Endothelial cell of umbilical vein (primary cell): ENCODE measurements around the gene FNIP2. TPM values are rescaled to one million over a fixed set of nuclear protein-coding genes. Genes with fewer than 3 reads are reported as not detected.
"Not testable (repeated sequence)": the region's sequence is repeated elsewhere in the genome, so short reads cannot be mapped to it uniquely, and the experiment has no call there.

ENCODE experiments used
- BruUV-seq: library from RNA; stranded (reverse); fragments of 400-500 nt; replicated peaks from 2 replicates; lab custom pipeline; 2021; lab: Mats Ljungman, UMichigan
- CTCF ChIA-PET: fragments of 300-600, 350-600 bp; sonication (Branson Sonifier 250); formaldehyde crosslinking; loops from one replicate; lab custom pipeline; 2021; ENCODE audit warnings: antibody characterized with exemption, inconsistent platforms; lab: Charles Lee
- POLR2A ChIA-PET: fragments of 300-600, 350-600 bp; sonication (Branson Sonifier 250); formaldehyde crosslinking; loops from one replicate; lab custom pipeline; 2021; ENCODE audit warnings: antibody characterized with exemption, inconsistent platforms; lab: Charles Lee
- DNase-seq: peaks from one replicate; pipeline ENCODE4 v3.0.0-alpha.2; 2011; ENCODE audit warnings: low read depth, low spot score
- FAIRE-seq: peaks from 2 replicates; lab custom pipeline; 2011; peaks lifted over from hg19 to GRCh38; lab: Jason Lieb, UNC
- H2AFZ ChIP-seq: 2 replicates; pipeline ENCODE4 v1.6.0; 2012; ENCODE audit warnings: low read depth, low read length, control low read depth, inconsistent platforms
- H3K27ac ChIP-seq: 2 replicates; pipeline ENCODE4 v1.5.1; 2011; ENCODE audit warnings: low read depth, mild to moderate bottlenecking, control low read depth, low read length, moderate library complexity; ENCODE audit not compliant: insufficient read depth
- H3K27me3 ChIP-seq, 2 experiments: 2 replicates each; pipeline versions ENCODE4 v1.6.0 to v1.6.1; 2011; ENCODE audit warnings: low read length in 2 of 2, mixed read lengths in 1 of 2; ENCODE audit not compliant: control insufficient read depth in 2 of 2, insufficient read depth in 2 of 2
- H3K36me3 ChIP-seq, 2 experiments: 2 replicates in 1 of 2; 3 replicates in 1 of 2; pipeline ENCODE4 v1.5.1; 2011; ENCODE audit warnings: low read length in 2 of 2, mild to moderate bottlenecking in 1 of 2, moderate library complexity in 1 of 2; ENCODE audit not compliant: control insufficient read depth in 2 of 2, insufficient read depth in 2 of 2; ENCODE audit errors: extremely low read depth in 1 of 2
- H3K4me1 ChIP-seq: 3 replicates; pipeline ENCODE4 v1.5.1; 2011; ENCODE audit warnings: mild to moderate bottlenecking, low read length; ENCODE audit not compliant: control insufficient read depth, insufficient read depth; ENCODE audit errors: extremely low read depth
- H3K4me2 ChIP-seq: 2 replicates; pipeline ENCODE4 v1.6.1; 2011; ENCODE audit warnings: low read length, control low read depth, mixed read lengths; ENCODE audit not compliant: insufficient read depth
- H3K4me3 ChIP-seq, 3 experiments: fragments of 200-600 bp in 1 of 3; sonication (generic), shearing (Covaris generic) in 1 of 3; replicated peaks in 1 of 3; 2 replicates each; pipeline ENCODE4 v1.5.1; 2011 to 2016; ENCODE audit warnings: control low read depth in 3 of 3, low read length in 3 of 3, mild to moderate bottlenecking in 2 of 3, inconsistent platforms in 1 of 3, low read depth in 1 of 3, moderate library complexity in 1 of 3; ENCODE audit not compliant: insufficient read depth in 1 of 3
- H3K79me2 ChIP-seq: 2 replicates; pipeline ENCODE4 v1.6.0; 2012; ENCODE audit warnings: low read length, inconsistent platforms; ENCODE audit not compliant: control insufficient read depth, insufficient read depth
- H3K9ac ChIP-seq: replicated peaks from 2 replicates; pipeline ENCODE3; 2011; ENCODE audit warnings: low read length, control low read depth; ENCODE audit not compliant: insufficient read depth; ENCODE audit errors: extremely low read depth
- H3K9me1 ChIP-seq: replicated peaks from 3 replicates; pipeline ENCODE4 v1.6.0; 2011; ENCODE audit warnings: mild to moderate bottlenecking, low read length; ENCODE audit not compliant: control insufficient read depth, insufficient read depth; ENCODE audit errors: extremely low read depth
- H3K9me3 ChIP-seq: replicated peaks from 2 replicates; pipeline ENCODE4 v1.5.1; 2012; ENCODE audit warnings: low read length, inconsistent platforms; ENCODE audit not compliant: control insufficient read depth, insufficient read depth
- H4K20me1 ChIP-seq: replicated peaks from 2 replicates; pipeline ENCODE3; 2011; ENCODE audit warnings: mild to moderate bottlenecking, low read length; ENCODE audit not compliant: control insufficient read depth, insufficient read depth; ENCODE audit errors: extremely low read depth
- FOS ChIP-seq: IDR thresholded peaks from 2 replicates; pipeline ENCODE4 v1.6.1; 2011; ENCODE audit warnings: mild to moderate bottlenecking, low read length, moderate library complexity, borderline replicate concordance; ENCODE audit not compliant: insufficient read depth
- dilution Hi-C: fragments of 300-500 bp; cut with MboI; formaldehyde crosslinking; loops from one replicate; pipeline ENCODE4 v1.15.0; 2019; ENCODE audit warnings: low sequenced_read_pairs; ENCODE audit not compliant: extremely low pct_ligation_motif_present
- intact Hi-C: fragments of 100-400 bp; cut with micrococcal nuclease; formaldehyde crosslinking; loops from one replicate; pipeline ENCODE4 v1.10.0; 2022
- polyA plus RNA-seq, 4 experiments: library from polyadenylated mRNA; depleted of rRNA in 3 of 4; stranded (reverse) in 3 of 4; unstranded in 1 of 4; fragments of >200 nt; gene quantifications; 2 replicates each; pipeline versions ENCODE4 v1.2.1 to v1.2.3, GENCODE V29; 2011 to 2012; ENCODE audit warnings: missing spikeins in 1 of 4
- total RNA-seq: library from RNA; stranded (reverse); gene quantifications from 2 replicates; pipeline ENCODE4 v1.2.3, GENCODE V29; 2021
- TF ChIP-seq, protein P1 (sequence below): IDR thresholded peaks from 2 replicates; pipeline ENCODE4 v1.6.1; 2011; ENCODE audit not compliant: insufficient read depth, insufficient read length

FNIP2 gene
- total and polyA plus RNA-seq, 2 donors (not counting 3 experiments of a cell fraction or from before 2014, with no cell fraction given), result 4.5 to 14.4 TPM

DNA sequence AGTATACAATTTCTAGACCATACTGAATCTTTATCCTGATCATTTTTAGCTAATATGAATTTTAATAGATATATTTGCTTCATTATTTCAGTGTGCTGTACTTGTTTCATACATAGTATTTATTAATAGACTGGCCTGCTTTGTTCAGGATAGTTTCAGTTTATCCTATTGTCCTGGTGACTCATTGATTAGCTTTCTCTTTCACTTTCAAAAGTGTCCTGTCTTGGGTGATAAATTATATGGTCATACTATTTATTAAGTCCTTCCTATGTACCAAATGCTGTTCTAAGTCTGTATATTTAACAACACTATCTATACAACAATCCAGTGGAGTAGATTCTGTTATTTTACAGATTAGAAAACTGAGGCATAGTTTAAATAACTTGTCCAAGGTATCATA is 180.3 kb downstream of the FNIP2 start:
- POLR2A ChIA-PET, result interaction anchor here (0.6 kb wide), 1 partner anchor 39 kb away, joined by 4 read pairs; no protein-coding TSS in a partner anchor
- no TSS peak for BruUV-seq
- peak overlapping the region; percentile 62 for H2AFZ ChIP-seq

DNA sequence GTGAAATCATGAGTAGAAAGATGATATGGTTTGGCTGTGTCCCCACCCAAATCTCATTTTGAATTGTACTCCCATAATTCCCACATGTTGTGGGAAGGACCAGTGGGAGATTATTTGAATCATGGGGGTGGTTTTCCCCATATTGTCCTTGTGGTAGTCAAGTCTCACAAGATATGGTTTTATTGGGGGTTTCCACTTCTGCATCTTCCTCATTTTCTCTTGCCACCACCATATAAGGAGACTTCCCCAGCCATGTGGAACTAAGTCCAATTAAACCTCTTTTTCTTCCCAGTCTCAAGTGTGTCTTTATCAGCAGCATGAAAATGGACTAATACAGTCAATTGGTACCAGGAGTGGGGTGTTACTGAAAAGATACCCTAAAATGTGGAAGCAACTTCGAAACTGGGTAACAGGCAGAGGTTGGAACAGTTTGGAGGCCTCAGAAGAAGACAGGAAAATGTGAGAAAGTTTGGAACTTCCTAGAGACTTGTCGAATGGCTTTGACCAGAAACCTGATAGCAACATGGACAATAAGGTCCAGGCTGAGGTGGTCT is 183.5 kb downstream of the FNIP2 start:
- H2AFZ ChIP-seq, H3K9me3 ChIP-seq, DNase-seq, H3K4me1 ChIP-seq, BruUV-seq, H3K9ac ChIP-seq, POLR2A ChIA-PET, dilution Hi-C loops, CTCF ChIA-PET, H4K20me1 ChIP-seq, H3K79me2 ChIP-seq, H3K9me1 ChIP-seq, H3K27me3 ChIP-seq, FAIRE-seq, H3K4me2 ChIP-seq, H3K36me3 ChIP-seq, H3K27ac ChIP-seq, H3K4me3 ChIP-seq, intact Hi-C loops: not testable (repeated sequence)

More for the DNA sequence above, 180.3 kb downstream of the FNIP2 start:
- Histone ChIP-seq H3K4me1 (no peaks in the 10 kb centered on the region), H3K36me3 (no peaks in the 10 kb centered on the region), H3K9me1 (no peaks in the 10 kb centered on the region), H3K4me3 (no peak overlapping the region), H3K27ac (no peak overlapping the region), H3K4me2 (peak overlapping the region; percentile 66), H3K79me2 (no peaks in the 10 kb centered on the region), H3K27me3 (no peaks in the 10 kb centered on the region), H3K9me3 (no peaks in the 10 kb centered on the region), H3K9ac (no peak overlapping the region), H4K20me1 (no peaks in the 10 kb centered on the region)
- no peak for FAIRE-seq
- TF ChIP-seq, protein P1, sequence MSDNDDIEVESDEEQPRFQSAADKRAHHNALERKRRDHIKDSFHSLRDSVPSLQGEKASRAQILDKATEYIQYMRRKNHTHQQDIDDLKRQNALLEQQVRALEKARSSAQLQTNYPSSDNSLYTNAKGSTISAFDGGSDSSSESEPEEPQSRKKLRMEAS, result no peak
- peak; percentile 64 for TF ChIP-seq FOS
- dilution Hi-C loops, result no loop called here
- CTCF ChIA-PET, result interaction anchor here (0.6 to 1.4 kb wide), 8 partner anchors 11 to 153 kb away, joined by 3 to 8 read pairs (median 3); no protein-coding TSS in a partner anchor
- intact Hi-C loops, result no loop called here
- peak; percentile 82 for DNase-seq

DNA sequence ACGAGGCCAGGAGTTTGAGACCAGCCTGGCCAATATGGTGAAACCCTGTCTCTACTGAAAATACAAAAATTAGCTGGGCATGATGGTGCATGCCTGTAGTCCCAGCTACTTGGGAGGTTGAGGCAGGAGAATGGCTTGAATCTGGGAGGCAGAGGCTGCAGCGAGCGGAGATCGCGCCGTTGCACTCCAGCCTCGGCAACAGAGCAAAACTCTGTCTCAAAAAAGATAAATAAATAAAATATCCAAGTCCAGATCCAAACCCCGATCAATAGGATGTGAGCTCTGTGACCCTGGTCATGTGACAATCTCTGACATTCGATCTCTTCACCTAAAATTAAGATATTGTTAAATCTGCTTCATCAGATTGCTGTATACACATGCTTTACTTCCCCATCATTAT is 187.5 kb downstream of the FNIP2 start:
- H3K4me3 ChIP-seq, BruUV-seq, FAIRE-seq, H3K4me2 ChIP-seq, H2AFZ ChIP-seq, CTCF ChIA-PET, dilution Hi-C loops, H3K27me3 ChIP-seq, H3K4me1 ChIP-seq, H3K9ac ChIP-seq, H3K27ac ChIP-seq, H3K9me1 ChIP-seq, H3K9me3 ChIP-seq, H3K79me2 ChIP-seq, DNase-seq, intact Hi-C loops, H4K20me1 ChIP-seq, H3K36me3 ChIP-seq, POLR2A ChIA-PET: not testable (repeated sequence)

DNA sequence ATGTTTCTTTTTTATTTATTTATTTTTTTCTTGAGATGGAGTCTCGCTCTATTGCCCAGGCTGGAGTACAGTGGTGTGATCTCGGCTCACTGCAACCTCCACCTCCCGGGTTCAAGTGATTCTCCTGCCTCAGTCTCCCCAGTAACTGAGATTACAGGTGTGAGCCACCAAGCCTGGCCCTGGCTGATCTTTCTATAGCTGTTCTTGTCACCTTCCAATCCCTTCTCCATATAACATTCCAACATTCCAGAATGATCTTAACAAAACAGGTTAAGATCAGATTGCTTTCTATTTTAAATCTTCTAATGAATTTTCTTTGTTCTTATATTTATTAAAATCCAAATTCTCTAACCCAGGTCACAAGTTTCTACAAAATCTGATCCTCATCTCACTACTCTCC is 188.1 kb downstream of the FNIP2 start:
- H3K27me3 ChIP-seq, FAIRE-seq, intact Hi-C loops, H3K9me3 ChIP-seq, dilution Hi-C loops, DNase-seq, H3K9ac ChIP-seq, H3K4me1 ChIP-seq, H3K4me2 ChIP-seq, H3K79me2 ChIP-seq, POLR2A ChIA-PET, H4K20me1 ChIP-seq, H3K4me3 ChIP-seq, H3K27ac ChIP-seq, H3K9me1 ChIP-seq, BruUV-seq, H2AFZ ChIP-seq, H3K36me3 ChIP-seq: not testable (repeated sequence)
- CTCF ChIA-PET, result interaction anchor here (0.5 kb wide), 1 partner anchor 10 kb away, joined by 3 read pairs; no protein-coding TSS in a partner anchor
